SU-DHL-6 (cell line): ENCODE data around the gene NKD1.

Experiments used
- H2AFZ ChIP-seq: fragments of 200-600 bp; sonication (generic); 2 replicates; pipeline ENCODE4 v1.6.1; 2014; ENCODE audit warnings: low read depth, mild to moderate bottlenecking, moderate library complexity, mixed read lengths, antibody characterized with exemption, low read length; ENCODE audit not compliant: severe bottlenecking
- H3F3A ChIP-seq: fragments of 200-600 bp; shearing (Covaris generic); 2 replicates; pipeline ENCODE4 v1.6.0; 2016; ENCODE audit warnings: antibody characterized with exemption, mild to moderate bottlenecking; ENCODE audit not compliant: insufficient read depth
- H3K27ac ChIP-seq: fragments of 200-600 bp; sonication (generic); 2 replicates; pipeline ENCODE4 v1.5.1; 2016; ENCODE audit warnings: low read depth, mild to moderate bottlenecking, low read length, moderate library complexity, mixed read lengths
- H3K27me3 ChIP-seq: fragments of 200-600 bp; sonication (generic), shearing (Covaris generic); 2 replicates; pipeline ENCODE4 v1.6.0; 2014; ENCODE audit warnings: mild to moderate bottlenecking, low read length
- H3K36me3 ChIP-seq: fragments of 200-600 bp; sonication (generic); 2 replicates; pipeline ENCODE4 v1.6.1; 2014; ENCODE audit warnings: mild to moderate bottlenecking, low read length, mixed read lengths
- H3K4me2 ChIP-seq: fragments of 300-600, 200-600 bp; shearing (Covaris generic), sonication (generic); 2 replicates; pipeline ENCODE4 v1.6.0; 2014; ENCODE audit warnings: low read length, low read depth, mild to moderate bottlenecking; ENCODE audit not compliant: poor library complexity, severe bottlenecking
- H3K4me3 ChIP-seq: fragments of 200-600 bp; sonication (generic); 2 replicates; pipeline ENCODE4 v1.5.1; 2014; ENCODE audit warnings: antibody characterized with exemption, low read length, mild to moderate bottlenecking, mixed read lengths; ENCODE audit not compliant: insufficient read depth, poor library complexity, severe bottlenecking
- H3K79me2 ChIP-seq: fragments of 200-600 bp; sonication (generic); 2 replicates; pipeline ENCODE4 v1.6.1; 2014; ENCODE audit warnings: mild to moderate bottlenecking, low read length, moderate library complexity; ENCODE audit not compliant: insufficient read depth
- H3K9ac ChIP-seq: fragments of 200-600 bp; sonication (generic); 2 replicates; pipeline ENCODE4 v1.7.0; 2014; ENCODE audit warnings: mild to moderate bottlenecking, low read length
- H3K9me2 ChIP-seq: fragments of 200-600 bp; sonication (generic); replicated peaks from 2 replicates; pipeline ENCODE4 v1.6.1; 2014; ENCODE audit warnings: low read length; ENCODE audit not compliant: insufficient read depth
- H3K9me3 ChIP-seq: fragments of 200-600 bp; sonication (generic); 2 replicates; pipeline ENCODE4 v1.6.1; 2014; ENCODE audit warnings: low read length, mixed read lengths; ENCODE audit not compliant: insufficient read depth
- H4K20me1 ChIP-seq: fragments of 200-600 bp; sonication (generic); 2 replicates; pipeline ENCODE4 v1.6.1; 2014; ENCODE audit warnings: low read depth, mild to moderate bottlenecking, antibody characterized with exemption, low read length, moderate library complexity, mixed read lengths
- EZH2phosphoT487 ChIP-seq: fragments of 200-600 bp; sonication (generic), shearing (Covaris generic); conservative IDR thresholded peaks from 2 replicates; pipeline ENCODE4 v1.6.1; 2018; ENCODE audit warnings: mild to moderate bottlenecking, antibody characterized with exemption, low read length, moderate library complexity, mixed read lengths
- TF ChIP-seq, protein P1 (sequence below): fragments of 200-600 bp; sonication (generic); IDR thresholded peaks from one replicate; pipeline ENCODE4 v1.5.1; 2017; ENCODE audit warnings: antibody characterized with exemption, mild to moderate bottlenecking, low read length, moderate library complexity; ENCODE audit not compliant: insufficient read depth, poor library complexity, severe bottlenecking

Gene NKD1

DNA sequence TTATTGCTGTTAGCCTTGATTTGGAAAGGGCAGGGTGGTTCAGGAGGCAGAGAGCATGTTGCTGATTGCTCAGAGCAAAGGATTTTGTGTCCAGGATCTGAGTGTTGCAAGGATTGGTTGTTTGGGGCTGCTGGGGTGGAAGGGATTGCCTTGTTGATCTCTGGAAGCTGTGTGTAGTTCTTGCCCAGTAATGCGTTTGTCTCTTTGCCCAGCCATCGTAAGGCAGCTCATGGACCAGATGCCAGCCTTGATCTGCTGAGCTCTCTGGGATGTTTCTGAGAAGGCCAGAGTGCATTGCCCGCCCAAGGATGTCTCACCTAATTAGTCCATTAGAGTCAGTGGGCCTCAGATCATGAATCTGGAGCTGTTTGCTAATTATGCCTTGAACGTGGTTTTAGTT is 33.6 kb downstream of the NKD1 start:
- no peaks in the 10 kb centered on the region for H3K36me3 ChIP-seq
- H3K9ac ChIP-seq: no peak overlapping the region
- no peak overlapping the region for H3K4me3 ChIP-seq
- no peaks in the 10 kb centered on the region for H3F3A ChIP-seq
- no peaks in the 10 kb centered on the region for H4K20me1 ChIP-seq
- H3K27ac ChIP-seq: no peak overlapping the region
- H3K4me2 ChIP-seq: no peak overlapping the region
- no peaks in the 10 kb centered on the region for H3K9me2 ChIP-seq
- TF ChIP-seq EZH2phosphoT487: no peak
- TF ChIP-seq, protein P1, sequence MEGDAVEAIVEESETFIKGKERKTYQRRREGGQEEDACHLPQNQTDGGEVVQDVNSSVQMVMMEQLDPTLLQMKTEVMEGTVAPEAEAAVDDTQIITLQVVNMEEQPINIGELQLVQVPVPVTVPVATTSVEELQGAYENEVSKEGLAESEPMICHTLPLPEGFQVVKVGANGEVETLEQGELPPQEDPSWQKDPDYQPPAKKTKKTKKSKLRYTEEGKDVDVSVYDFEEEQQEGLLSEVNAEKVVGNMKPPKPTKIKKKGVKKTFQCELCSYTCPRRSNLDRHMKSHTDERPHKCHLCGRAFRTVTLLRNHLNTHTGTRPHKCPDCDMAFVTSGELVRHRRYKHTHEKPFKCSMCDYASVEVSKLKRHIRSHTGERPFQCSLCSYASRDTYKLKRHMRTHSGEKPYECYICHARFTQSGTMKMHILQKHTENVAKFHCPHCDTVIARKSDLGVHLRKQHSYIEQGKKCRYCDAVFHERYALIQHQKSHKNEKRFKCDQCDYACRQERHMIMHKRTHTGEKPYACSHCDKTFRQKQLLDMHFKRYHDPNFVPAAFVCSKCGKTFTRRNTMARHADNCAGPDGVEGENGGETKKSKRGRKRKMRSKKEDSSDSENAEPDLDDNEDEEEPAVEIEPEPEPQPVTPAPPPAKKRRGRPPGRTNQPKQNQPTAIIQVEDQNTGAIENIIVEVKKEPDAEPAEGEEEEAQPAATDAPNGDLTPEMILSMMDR: no peak
- H3K27me3 ChIP-seq: no peaks in the 10 kb centered on the region
- no peak overlapping the region for H2AFZ ChIP-seq
- H3K9me3 ChIP-seq: no peaks in the 10 kb centered on the region
- no peaks in the 10 kb centered on the region for H3K79me2 ChIP-seq

DNA sequence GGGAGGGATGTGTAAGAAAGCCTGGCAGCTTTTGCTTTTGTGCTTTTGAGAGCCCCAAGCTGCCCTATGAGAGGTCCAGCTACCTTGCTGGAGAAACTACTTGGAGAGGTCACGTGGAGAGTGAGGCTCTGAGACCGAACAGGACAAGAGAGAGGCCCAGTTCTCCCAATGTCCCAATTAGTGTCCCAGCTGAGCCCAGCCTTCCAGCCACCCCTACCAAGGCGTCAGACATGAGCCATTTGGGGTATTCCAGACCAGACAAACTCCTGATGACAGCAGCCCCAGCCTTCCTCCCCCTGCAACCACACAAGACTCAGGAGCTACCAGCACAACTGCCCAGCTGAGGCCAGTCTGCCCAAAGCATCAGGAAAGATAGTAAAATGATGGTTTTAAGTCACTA is 35.0 kb downstream of the NKD1 start:
- Histone ChIP-seq H3K27me3 (no peaks in the 10 kb centered on the region), H3K9me2 (no peaks in the 10 kb centered on the region), H3F3A (no peaks in the 10 kb centered on the region), H3K9ac (no peak overlapping the region), H3K27ac (no peak overlapping the region), H3K9me3 (no peaks in the 10 kb centered on the region), H4K20me1 (no peaks in the 10 kb centered on the region), H3K4me2 (no peak overlapping the region), H3K4me3 (no peak overlapping the region), H3K36me3 (no peaks in the 10 kb centered on the region), H2AFZ (no peak overlapping the region), H3K79me2 (no peaks in the 10 kb centered on the region)
- no peak for TF ChIP-seq EZH2phosphoT487
- TF ChIP-seq, protein P1: no peak

DNA sequence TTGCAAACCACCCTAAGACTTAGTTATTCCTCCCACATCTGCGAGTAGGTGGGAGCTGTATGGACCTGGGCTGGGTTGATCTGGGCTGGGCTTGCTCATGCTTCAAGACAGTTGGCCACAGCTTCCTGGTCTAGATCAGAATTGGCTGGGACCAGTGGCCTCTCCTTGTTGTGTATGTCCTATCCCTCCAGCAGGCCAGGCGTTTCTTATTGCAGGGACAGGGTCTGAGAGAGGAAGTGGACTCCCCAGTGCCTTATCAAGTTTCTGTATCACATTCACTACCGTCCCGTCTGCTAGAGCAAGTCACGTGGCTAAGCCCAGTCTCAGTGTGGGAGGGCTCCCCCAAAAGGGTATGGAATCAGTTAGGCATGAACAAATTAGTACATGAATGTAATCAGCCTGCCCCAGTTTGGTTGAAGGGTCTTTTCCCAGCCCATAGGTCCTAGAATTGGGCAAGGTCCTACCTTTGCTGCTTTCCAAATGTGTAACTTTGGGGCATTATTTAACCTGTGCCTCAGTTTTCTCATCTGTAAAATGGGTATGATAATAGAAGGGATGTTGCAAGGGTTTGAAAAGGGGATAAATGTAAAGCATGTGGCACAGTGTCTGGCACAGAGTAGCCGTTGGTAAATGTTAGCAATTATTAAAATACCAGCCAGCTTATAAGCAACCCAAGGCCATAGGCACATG is 36.0 kb downstream of the NKD1 start:
- no peaks in the 10 kb centered on the region for H3K36me3 ChIP-seq
- H3K79me2 ChIP-seq: no peaks in the 10 kb centered on the region
- no peak overlapping the region for H2AFZ ChIP-seq
- H3K9me3 ChIP-seq: no peaks in the 10 kb centered on the region
- no peak overlapping the region for H3K4me3 ChIP-seq
- H3K27me3 ChIP-seq: no peaks in the 10 kb centered on the region
- no peak overlapping the region for H3K4me2 ChIP-seq
- H3F3A ChIP-seq: no peaks in the 10 kb centered on the region
- no peaks in the 10 kb centered on the region for H3K9me2 ChIP-seq
- TF ChIP-seq, protein P1: no peak
- TF ChIP-seq EZH2phosphoT487: no peak
- H3K9ac ChIP-seq: no peak overlapping the region
- no peak overlapping the region for H3K27ac ChIP-seq
- no peaks in the 10 kb centered on the region for H4K20me1 ChIP-seq
